Measurements from ENCODE around the gene GPR152. TPM values are rescaled to one million over a fixed set of nuclear protein-coding genes. Genes with fewer than 3 reads are reported as not detected.

Gene GPR152
- total and polyA plus RNA-seq, 2 of the 8 experiments (the other 6 are each of a cell fraction or from before 2014, with no cell fraction given) = not detected

GRCh38 chr11:67465189-67465510 is 12.6 kb upstream of the GPR152 start:
- Histone ChIP-seq H2AFZ (ENCODE audit: low read length) (no peak overlapping the region), H3K4me1 (replicated peaks in 1 of 4; ENCODE audit: control insufficient read depth in 3 of 4, insufficient read depth in 4 of 4, low read length in 3 of 4) (peaks cover 2 to 14% (median 6%) of the 10 kb centered on the region in 4 experiments; a peak in 6 of 7 replicates), H4K8ac (ENCODE audit: extremely low read depth, insufficient read depth, low read length) (peak overlapping the region; percentile 95; the same call in 1 of the 2 replicates), H2BK5ac (ENCODE audit: low read depth, low read length) (peak overlapping the region; percentile 93), H4K91ac (replicated peaks; ENCODE audit: insufficient read length, low read length) (peak overlapping the region; percentile 98), H4K5ac (ENCODE audit: insufficient read length, low read depth, low read length) (no peak overlapping the region), H3K27ac (ENCODE audit: low read depth, low read length) (peak overlapping the region; percentile 87), H3K9me3 (ENCODE audit: insufficient read depth in 2 of 2, low read depth in 1 of 2, low read length in 1 of 2) (no peaks in the 10 kb centered on the region), H3K9ac (replicated peaks in 1 of 4; ENCODE audit: extremely low read depth in 1 of 4, low read depth in 3 of 4, low read length in 3 of 4) (peak overlapping the region; percentile 69 to 93 (median 74)), H3K79me2 (ENCODE audit: control insufficient read depth in 1 of 2, insufficient read depth in 2 of 2, low read length in 2 of 2) (peaks cover 0 to 3% of the 10 kb centered on the region in 2 experiments; a peak in 2 of 4 replicates), H3K23me2 (ENCODE audit: low read depth, low read length) (peaks cover 6% of the 10 kb centered on the region), H3K27me3 (replicated peaks in 1 of 4; ENCODE audit: control insufficient read depth in 3 of 4, extremely low read depth in 1 of 4, insufficient read depth in 3 of 4, low read length in 3 of 4) (no peaks in the 10 kb centered on the region), H2BK120ac (replicated peaks; ENCODE audit: low read depth, low read length) (no peak overlapping the region), H3K4ac (replicated peaks; ENCODE audit: insufficient read length, low read depth, low read length) (peak overlapping the region; percentile 10), H3K18ac (ENCODE audit: extremely low read depth, low read length) (peak overlapping the region; percentile 85; the same call in 1 of the 2 replicates), H3K56ac (replicated peaks; ENCODE audit: insufficient read length, low read depth, low read length) (peak overlapping the region; percentile 75), H2BK12ac (ENCODE audit: low read depth, low read length) (no peak overlapping the region), H3K4me3 (ENCODE audit: extremely low read depth in 1 of 4, insufficient read depth in 2 of 4, low read depth in 3 of 4, low read length in 4 of 4) (peak overlapping the region; percentile 76 to 92 (median 85)), H3K36me3 (ENCODE audit: control insufficient read depth in 2 of 4, insufficient read depth in 4 of 4, low read length in 3 of 4) (no peaks in the 10 kb centered on the region), H4K20me1 (replicated peaks in 1 of 2; ENCODE audit: control insufficient read depth in 1 of 2, insufficient read depth in 2 of 2, low read length in 2 of 2) (peaks cover 0 to 3% of the 10 kb centered on the region in 2 experiments), H2AK5ac (ENCODE audit: low read depth, low read length) (no peak overlapping the region; the same call in 1 of the 2 replicates), H3K79me1 (ENCODE audit: low read depth, low read length) (peaks cover 2% of the 10 kb centered on the region), H2BK20ac (ENCODE audit: low read length) (no peak overlapping the region), H2BK15ac (ENCODE audit: low read length) (0 out of 2 replicates have a peak overlapping the region, but pooled peaks have one; percentile 3), H3K23ac (ENCODE audit: insufficient read length) (no peak overlapping the region), H3K14ac (ENCODE audit: insufficient read length) (no peak overlapping the region), H3K4me2 (ENCODE audit: insufficient read depth in 1 of 2, low read depth in 2 of 2, low read length in 2 of 2) (peak overlapping the region; percentile 70 to 82)
- DNase-seq (ENCODE audit: low read depth in 1 of 2, low spot score in 2 of 2) (no peak), FAIRE-seq (no peak)
- WGBS, 2 experiments (ENCODE audit: extremely low coverage in 1 of 2, insufficient coverage in 1 of 2, insufficient read length in 1 of 2, insufficient replicate concordance in 2 of 2, low coverage in 1 of 2, low lambda C conversion rate in 2 of 2, missing lambda C conversion rate in 1 of 2) = 56% methylated on average over 3 of the region's 3 CpGs; no CpG with 5 or more reads in 1 of the 2 experiments
- no peak for TF ChIP-seq BACH1 (IDR thresholded peaks at IDR 0.05; ENCODE audit: low read length)
- 0 out of 2 replicates have a peak, but pooled peaks have one; percentile 8 for TF ChIP-seq PHF8 (conservative IDR thresholded peaks at IDR 0.05; ENCODE audit: low read depth, low read length)
- TF ChIP-seq HDAC6 (IDR thresholded peaks at IDR 0.05; ENCODE audit: low read depth, low read length) = no peak
- TF ChIP-seq SIN3A (conservative IDR thresholded peaks at IDR 0.05 in 1 of 2, IDR thresholded peaks at IDR 0.05 in 1 of 2; ENCODE audit: low read depth in 1 of 2, low read length in 2 of 2) = 0 out of 4 replicates have a peak, but pooled peaks of 1 of the 2 experiments have one; percentile 9
- TF ChIP-seq EGR1 (IDR thresholded peaks at IDR 0.05; ENCODE audit: borderline replicate concordance, low read depth, low read length) = no peak
- TF ChIP-seq POLR2A (IDR thresholded peaks at IDR 0.05; ENCODE audit: control extremely low read depth in 1 of 2, low read depth in 2 of 2, low read length in 2 of 2) = peak in 1 of 2 experiments; percentile 6; a peak in 1 of 3 replicates
- TF ChIP-seq SRF (IDR thresholded peaks at IDR 0.05; ENCODE audit: low read depth, low read length) = no peak
- ChIA-PET CTCF (ENCODE audit: partially characterized antibody) (interaction anchor here (0.6 to 1.6 kb wide), 8 partner anchors 26 to 891 kb away, joined by 3 to 6 read pairs (median 3); partner anchors contain the start of gene PPP1CA), POLR2A (ENCODE audit: partially characterized antibody) (interaction anchor here (0.7 to 1.9 kb wide), 16 partner anchors 9 to 73 kb away, joined by 3 to 15 read pairs (median 4); partner anchors contain the start of genes AIP, CDK2AP2, GPR152 and PPP1CA)

All from H1 (cell line).